ENCODE results near the gene PIP4K2C.
"Not testable (repeated sequence)": the region's sequence is repeated elsewhere in the genome, so short reads cannot be mapped to it uniquely, and the experiment has no call there.

The PIP4K2C gene

GRCh38 chr12:57584050-57584449 is 6.9 kb upstream of the PIP4K2C start:
- in situ Hi-C loops (cut with MboI; ENCODE audit: low sequenced_read_pairs), result no loop called here

- in situ Hi-C loops (cut with MboI; ENCODE audit: low sequenced_read_pairs), result no loop called here
These were observed 6.3 kb upstream of the PIP4K2C start for GRCh38 chr12:57584690-57585089.

DNA sequence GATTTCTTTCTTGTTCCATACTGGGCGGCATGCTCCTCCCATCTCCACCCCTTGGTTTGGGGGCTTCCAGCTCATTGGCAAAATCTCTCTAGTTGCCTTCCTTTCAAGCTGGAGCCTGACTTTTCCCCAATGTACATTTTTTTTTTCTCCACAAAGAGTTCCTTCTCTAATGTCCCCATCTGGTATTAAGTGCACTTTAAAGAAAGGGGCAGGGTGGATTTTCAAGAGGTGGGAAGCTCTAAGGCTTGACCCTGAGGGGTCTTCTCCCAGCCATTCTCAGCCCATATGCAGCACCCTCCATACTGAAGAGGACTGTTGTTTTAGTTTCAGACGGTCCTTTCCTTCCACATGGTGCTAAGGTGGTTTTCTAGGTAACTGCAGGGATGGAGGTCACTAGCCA is 5.8 kb upstream of the PIP4K2C start:
- in situ Hi-C loops (cut with MboI; ENCODE audit: low sequenced_read_pairs), result no loop called here

- in situ Hi-C loops (cut with MboI; ENCODE audit: low sequenced_read_pairs), result no loop called here
These were observed 4.9 kb upstream of the PIP4K2C start for GRCh38 chr12:57586128-57586527.

- in situ Hi-C loops (cut with MboI; ENCODE audit: low sequenced_read_pairs), result no loop called here
These were observed 4.1 kb upstream of the PIP4K2C start for GRCh38 chr12:57586832-57587429.

- in situ Hi-C loops (cut with MboI; ENCODE audit: low sequenced_read_pairs), result not testable (repeated sequence)
These were observed 1.9 kb upstream of the PIP4K2C start for GRCh38 chr12:57588951-57589610.

DNA sequence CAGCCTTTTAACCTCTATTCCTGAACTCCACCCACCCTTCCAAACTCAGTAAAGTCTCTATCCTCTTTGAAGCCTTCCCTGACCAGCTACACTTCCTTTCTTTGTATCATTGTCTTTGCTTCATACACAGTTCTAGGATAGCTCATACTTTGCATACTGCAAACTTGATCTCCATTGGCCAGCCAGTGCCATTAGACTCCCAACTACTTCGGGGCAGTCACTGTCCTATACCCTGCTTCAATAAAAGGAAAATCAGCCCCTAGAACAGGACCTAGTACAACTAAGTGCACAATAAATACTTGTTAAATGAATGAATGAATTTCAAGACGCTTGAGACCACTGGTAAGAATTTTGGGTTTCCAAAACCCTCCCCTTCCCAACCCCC is 521 bp upstream of the PIP4K2C start:
- in situ Hi-C loops (cut with MboI; ENCODE audit: low sequenced_read_pairs), result no loop called here

DNA sequence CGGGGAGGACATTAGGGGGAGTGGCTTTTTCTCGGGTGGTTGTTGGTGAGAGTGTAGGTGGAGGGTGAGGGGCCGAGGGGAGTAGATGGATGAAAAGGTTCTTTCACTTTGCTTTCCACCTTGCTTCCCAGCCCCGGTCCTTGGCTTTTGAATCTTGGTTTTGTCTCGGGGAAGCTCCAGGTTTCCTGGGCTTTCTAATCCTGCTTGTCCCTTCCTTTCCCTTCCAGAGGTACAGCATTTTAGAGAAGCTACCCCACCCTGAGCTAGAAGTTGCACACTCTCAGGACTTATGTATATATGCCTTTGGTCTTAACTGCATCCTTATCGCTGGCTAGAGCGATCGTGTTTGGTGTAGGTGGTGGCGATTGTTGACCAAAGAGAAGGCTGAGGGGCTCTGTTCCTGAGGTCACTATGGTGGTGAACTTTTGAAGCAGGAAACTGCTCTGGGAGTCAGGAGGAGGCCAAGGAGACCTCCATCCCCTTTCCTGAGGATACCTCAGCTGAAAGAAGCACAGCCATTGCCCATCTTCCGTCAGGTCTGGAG is 862 bp downstream of the PIP4K2C start:
- in situ Hi-C loops (cut with MboI; ENCODE audit: low sequenced_read_pairs), result no loop called here

GRCh38 chr12:57592551-57593165 is 1.7 kb downstream of the PIP4K2C start:
- in situ Hi-C loops (cut with MboI; ENCODE audit: low sequenced_read_pairs), result no loop called here

DNA sequence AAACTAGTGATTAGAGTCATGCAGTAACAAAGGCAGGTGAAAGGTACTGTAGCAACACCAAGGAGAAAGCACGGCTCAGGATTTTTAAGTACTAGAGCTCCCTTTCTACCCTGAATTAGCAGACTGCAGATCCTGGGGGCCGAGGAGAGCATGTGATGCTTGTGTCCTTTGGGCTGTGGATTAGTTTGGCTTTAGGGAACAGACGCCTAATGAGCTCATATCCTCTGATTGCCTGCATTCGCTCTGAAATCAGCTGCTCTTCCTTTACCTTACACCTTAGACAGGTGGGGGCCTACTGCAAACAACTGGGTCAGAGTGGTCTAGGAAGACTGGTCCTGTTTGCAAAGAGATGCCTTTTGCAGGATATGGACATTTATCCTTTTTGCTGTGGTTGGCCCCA is 2.2 kb downstream of the PIP4K2C start:
- in situ Hi-C loops (cut with MboI; ENCODE audit: low sequenced_read_pairs), result no loop called here

GRCh38 chr12:57600395-57600794 is 9.4 kb downstream of the PIP4K2C start:
- in situ Hi-C loops (cut with MboI; ENCODE audit: low sequenced_read_pairs), result no loop called here

DNA sequence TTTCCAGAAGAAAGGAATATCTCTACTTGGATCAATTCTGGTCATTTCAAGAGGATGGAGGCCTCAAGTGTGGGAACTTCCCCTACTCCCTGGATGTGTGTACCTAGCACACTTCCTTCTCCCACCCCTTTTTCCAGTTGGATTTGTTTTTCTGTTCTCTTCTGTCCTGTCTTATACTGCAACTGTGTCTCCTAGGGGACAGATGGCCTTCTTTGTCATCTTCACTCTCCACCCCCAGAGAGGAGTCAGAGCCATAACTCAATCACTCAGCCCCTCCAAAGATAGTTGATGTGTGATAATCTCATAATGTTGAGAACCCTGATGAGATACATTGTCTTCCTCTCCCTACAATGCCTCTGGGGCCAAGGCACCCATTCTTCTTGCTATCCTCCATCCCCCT is 11.6 kb downstream of the PIP4K2C start:
- in situ Hi-C loops (cut with MboI; ENCODE audit: low sequenced_read_pairs), result no loop called here

DNA sequence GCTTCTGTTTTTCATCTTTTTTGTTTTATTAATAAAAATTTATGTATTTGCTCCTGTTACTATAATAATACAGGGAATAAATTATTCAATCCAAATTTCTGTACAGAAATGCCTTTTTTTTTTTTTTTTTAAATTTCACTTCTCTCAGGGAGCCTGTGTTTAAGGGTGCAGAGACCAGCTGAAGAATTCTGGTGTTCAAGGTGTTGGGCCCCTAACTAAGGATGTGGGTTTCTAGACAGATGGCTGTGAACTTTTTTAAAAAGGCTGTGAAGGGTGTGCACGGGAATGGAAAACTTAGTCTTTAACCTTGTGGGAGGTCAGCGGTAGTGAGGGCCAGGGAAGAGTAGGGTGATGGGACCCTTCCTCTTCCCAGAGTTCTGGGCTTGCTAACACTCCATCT is 12.3 kb downstream of the PIP4K2C start:
- in situ Hi-C loops (cut with MboI; ENCODE audit: low sequenced_read_pairs), result no loop called here

GRCh38 chr12:57603815-57604453 is 12.9 kb downstream of the PIP4K2C start:
- in situ Hi-C loops (cut with MboI; ENCODE audit: low sequenced_read_pairs), result no loop called here

DNA sequence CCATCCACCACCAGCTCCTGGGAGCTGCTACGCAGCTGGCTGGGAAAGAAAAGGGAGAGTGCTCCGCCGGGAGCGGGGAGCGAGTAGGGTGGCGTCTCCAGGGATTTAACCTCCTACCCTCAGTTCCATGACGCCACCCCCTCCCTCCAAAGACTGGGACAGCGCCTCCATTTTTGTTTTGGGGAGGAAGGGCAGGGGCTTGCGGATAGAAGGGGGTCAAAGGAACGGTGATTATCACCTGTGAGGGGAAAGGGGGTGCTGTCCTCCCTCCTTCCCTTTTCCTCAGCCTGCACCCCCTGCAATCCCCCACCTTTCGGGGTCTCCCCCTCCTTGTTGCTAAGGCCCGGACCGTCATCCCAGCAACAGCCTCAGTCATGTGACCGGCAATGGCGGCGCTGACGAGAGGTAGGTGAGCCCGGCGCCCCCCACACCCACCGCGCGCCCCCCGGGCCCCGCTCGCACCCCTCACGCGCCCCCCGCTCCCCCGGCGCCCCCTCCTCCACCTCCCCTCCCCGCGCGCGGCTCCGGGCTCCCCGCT is 13.5 kb downstream of the PIP4K2C start, which contains the start of gene DTX3:
TSS of gene DTX3 (plus strand) at position 371 of the 538 bp plus-strand sequence. CDS start 1,694 bp downstream, outside the sequence.
- in situ Hi-C loops (cut with MboI; ENCODE audit: low sequenced_read_pairs), result no loop called here

- in situ Hi-C loops (cut with MboI; ENCODE audit: low sequenced_read_pairs), result no loop called here
These were observed 14.2 kb downstream of the PIP4K2C start for GRCh38 chr12:57604992-57605810.

DNA sequence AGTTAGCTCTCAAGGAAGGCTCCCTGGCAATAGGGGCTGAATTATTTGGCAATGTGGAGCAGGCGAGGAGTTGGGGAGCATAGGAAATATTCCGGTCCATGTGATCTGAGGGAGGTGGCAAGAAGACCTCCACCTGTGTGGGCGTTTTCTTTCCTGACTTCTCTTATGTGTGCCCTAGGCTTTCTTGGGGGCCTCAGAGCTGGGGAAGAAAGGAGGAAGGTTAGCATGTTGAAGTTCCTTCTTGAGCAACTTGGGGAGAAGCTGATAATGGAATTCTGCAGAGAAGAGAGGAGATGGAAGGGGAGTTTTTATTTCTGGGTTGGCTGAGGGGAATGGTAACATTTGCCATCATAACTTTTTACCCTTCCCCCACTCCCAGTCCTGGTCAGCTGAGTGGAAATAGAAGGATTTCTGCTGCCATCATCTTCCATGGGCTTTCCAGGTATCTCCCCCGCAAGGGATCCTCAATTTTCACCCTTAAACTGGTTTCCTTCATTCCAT is 14.9 kb downstream of the PIP4K2C start:
- in situ Hi-C loops (cut with MboI; ENCODE audit: low sequenced_read_pairs), result no loop called here

DNA sequence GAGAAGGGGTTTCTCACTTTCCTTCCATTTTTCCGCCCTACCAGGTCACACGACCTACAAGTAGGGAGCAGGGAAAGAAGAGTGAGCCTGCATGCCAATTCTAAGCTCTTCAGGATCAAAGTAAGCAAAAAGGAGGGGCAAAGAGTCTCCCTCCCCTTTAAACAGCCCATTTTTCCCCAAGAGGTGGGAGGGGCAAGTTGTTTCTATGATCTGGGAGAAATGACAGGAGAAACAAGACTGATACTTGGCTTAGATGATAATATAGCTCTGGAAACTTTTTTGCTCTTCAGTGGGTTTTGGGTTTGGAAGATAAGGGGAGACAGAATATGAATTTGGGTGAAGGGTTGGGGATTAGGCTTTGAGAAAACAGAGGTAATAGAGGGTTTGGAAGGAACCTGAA is 15.4 kb downstream of the PIP4K2C start:
- in situ Hi-C loops (cut with MboI; ENCODE audit: low sequenced_read_pairs), result no loop called here

DNA sequence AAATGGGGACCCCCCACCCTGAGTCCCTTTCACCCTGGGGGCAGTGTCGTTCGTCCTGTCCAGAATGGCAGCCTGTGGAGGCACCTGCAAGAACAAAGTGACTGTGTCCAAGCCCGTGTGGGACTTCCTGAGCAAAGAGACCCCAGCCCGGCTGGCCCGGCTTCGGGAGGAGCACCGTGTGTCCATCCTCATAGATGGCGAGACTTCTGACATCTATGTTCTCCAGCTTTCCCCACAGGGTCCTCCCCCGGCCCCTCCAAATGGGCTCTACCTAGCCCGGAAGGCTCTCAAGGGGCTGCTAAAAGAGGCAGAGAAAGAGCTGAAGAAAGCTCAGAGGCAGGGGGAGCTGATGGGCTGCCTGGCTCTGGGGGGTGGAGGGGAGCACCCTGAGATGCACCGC is 15.8 kb downstream of the PIP4K2C start:
- in situ Hi-C loops (cut with MboI; ENCODE audit: low sequenced_read_pairs), result no loop called here

DNA sequence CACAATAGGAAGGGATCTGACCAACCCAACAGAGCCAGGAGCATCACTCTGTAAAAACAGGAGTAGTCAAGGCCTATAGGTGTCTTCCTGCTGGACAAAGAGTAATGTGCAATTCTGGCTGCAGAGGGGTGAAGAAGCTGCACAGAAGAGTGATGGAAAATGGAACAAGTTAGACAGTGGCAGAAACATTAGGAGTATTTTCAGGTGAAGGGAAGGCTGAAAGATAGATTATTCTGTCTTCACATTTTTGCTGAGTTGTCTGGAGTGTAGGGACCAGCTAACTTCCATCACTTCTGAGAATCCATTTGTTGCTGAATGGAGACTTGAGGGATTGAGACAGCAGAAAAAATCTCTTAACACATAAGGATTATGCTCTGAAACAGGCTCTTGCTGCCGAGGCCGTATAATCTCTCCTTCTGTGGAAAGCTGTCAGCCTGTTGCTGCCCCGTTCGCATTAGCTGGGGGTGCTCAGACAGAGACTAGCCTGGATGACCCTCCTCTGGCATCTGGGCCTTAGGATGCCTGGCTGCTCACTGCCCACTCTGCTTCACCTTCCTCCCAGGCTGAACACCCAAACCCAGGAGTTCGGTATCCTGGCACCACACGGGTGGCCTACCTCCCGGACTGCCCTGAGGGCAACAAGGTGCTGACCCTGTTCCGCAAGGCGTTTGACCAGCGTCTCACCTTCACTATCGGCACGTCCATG is 17.1 kb downstream of the PIP4K2C start:
- in situ Hi-C loops (cut with MboI; ENCODE audit: low sequenced_read_pairs), result no loop called here
